Activated T-helper 2 cell treated with anti-CD3 and anti-CD28 coated beads, Interferon-gamma antibody, Interleukin-2, Interleukin-4, amounts not matched to agents 10 μg/mL and 5 μg/mL and 100 μg/mL, durations not matched to agents 14 hours and 24 hours and 36 hours (primary cell): ENCODE data around the gene OTOL1. TPM values are rescaled to one million over a fixed set of nuclear protein-coding genes. Genes with fewer than 3 reads are reported as not detected.
"Not testable (repeated sequence)": the region's sequence is repeated elsewhere in the genome, so short reads cannot be mapped to it uniquely, and the experiment has no call there.

Source experiments
- DNase-seq: peaks from one replicate; pipeline ENCODE4 v3.0.0; 2021; ENCODE audit warnings: low spot score
- H3K27ac Mint-ChIP-seq: one replicate; pipeline ENCODE4 v1.8.0; 2021; ENCODE audit warnings: mixed read lengths
- H3K27me3 Mint-ChIP-seq: one replicate; pipeline ENCODE4 v1.8.0; 2021; ENCODE audit warnings: low read depth, mixed read lengths
- H3K36me3 Mint-ChIP-seq: one replicate; pipeline ENCODE4 v1.8.0; 2021; ENCODE audit warnings: low read depth, mixed read lengths
- H3K4me1 Mint-ChIP-seq: one replicate; pipeline ENCODE4 v1.8.0; 2021; ENCODE audit warnings: low read depth, mixed read lengths
- H3K4me3 Mint-ChIP-seq: one replicate; pipeline ENCODE4 v1.8.0; 2021; ENCODE audit warnings: low read depth, mild to moderate bottlenecking, moderate library complexity, mixed read lengths
- H3K9me3 Mint-ChIP-seq: one replicate; pipeline ENCODE4 v1.8.0; 2021; ENCODE audit warnings: mixed read lengths
- intact Hi-C: fragments of 100-400 bp; cut with micrococcal nuclease; formaldehyde crosslinking; loops from one replicate; pipeline ENCODE4 v1.15.1; 2023
- total RNA-seq: library from RNA; stranded (reverse); gene quantifications from 2 replicates; pipeline ENCODE4 v1.2.3, GENCODE V29; 2022

Gene OTOL1
- total RNA-seq: not detected in 2 replicates

GRCh38 chr3:161496508-161496907 lies at the start of gene OTOL1:
Gene OTOL1 (plus strand): TSS chr3:161496808. CDS start chr3:161496808, 0 bp downstream.
- DNase-seq: no peak
- Mint-ChIP-seq H3K4me3 (no peak within 1 kb of the TSS), H3K27me3 (no peaks in the 10 kb centered on the region), H3K4me1 (no peaks in the 10 kb centered on the region), H3K9me3 (no peaks in the 10 kb centered on the region), H3K36me3 (no peaks in the 10 kb centered on the region), H3K27ac (no peak within 1 kb of the TSS)
- intact Hi-C loops: no loop called here

GRCh38 chr3:161449785-161450184 lies 46.8 kb upstream of the OTOL1 start:
- Mint-ChIP-seq H3K27me3 (peaks cover 2% of the 10 kb centered on the region), H3K4me1 (no peaks in the 10 kb centered on the region), H3K36me3 (no peaks in the 10 kb centered on the region), H3K27ac (no peak overlapping the region), H3K4me3 (no peak overlapping the region), H3K9me3 (no peaks in the 10 kb centered on the region)
- no peak for DNase-seq
- intact Hi-C loops: no loop called here

- H3K4me3 Mint-ChIP-seq: no peak overlapping the region
- H3K4me1 Mint-ChIP-seq: no peaks in the 10 kb centered on the region
- DNase-seq: no peak
- H3K27ac Mint-ChIP-seq: no peak overlapping the region
- peaks cover 2% of the 10 kb centered on the region for H3K27me3 Mint-ChIP-seq
- intact Hi-C loops: no loop called here
- no peaks in the 10 kb centered on the region for H3K9me3 Mint-ChIP-seq
- no peaks in the 10 kb centered on the region for H3K36me3 Mint-ChIP-seq
Observed at GRCh38 chr3:161452179-161452578, 44.4 kb upstream of the OTOL1 start.

GRCh38 chr3:161454615-161455014 lies 42.0 kb upstream of the OTOL1 start:
- H3K27ac Mint-ChIP-seq: no peak overlapping the region
- peaks cover 2% of the 10 kb centered on the region for H3K27me3 Mint-ChIP-seq
- no peaks in the 10 kb centered on the region for H3K36me3 Mint-ChIP-seq
- DNase-seq: no peak
- no peak overlapping the region for H3K4me3 Mint-ChIP-seq
- no peaks in the 10 kb centered on the region for H3K9me3 Mint-ChIP-seq
- intact Hi-C loops: no loop called here
- no peaks in the 10 kb centered on the region for H3K4me1 Mint-ChIP-seq

- Mint-ChIP-seq H3K9me3 (no peaks in the 10 kb centered on the region), H3K4me3 (no peak overlapping the region), H3K27me3 (peaks cover 2% of the 10 kb centered on the region), H3K4me1 (no peaks in the 10 kb centered on the region), H3K27ac (no peak overlapping the region), H3K36me3 (no peaks in the 10 kb centered on the region)
- intact Hi-C loops: no loop called here
- no peak for DNase-seq
Observed at GRCh38 chr3:161455962-161456361, 40.6 kb upstream of the OTOL1 start.

- Mint-ChIP-seq H3K27me3 (no peaks in the 10 kb centered on the region), H3K9me3 (peaks cover 8% of the 10 kb centered on the region), H3K4me3 (no peak overlapping the region), H3K4me1 (no peaks in the 10 kb centered on the region), H3K27ac (no peak overlapping the region), H3K36me3 (no peaks in the 10 kb centered on the region)
- DNase-seq: no peak
- intact Hi-C loops: no loop called here
Observed at GRCh38 chr3:161462138-161462537, 34.5 kb upstream of the OTOL1 start.

- no peaks in the 10 kb centered on the region for H3K36me3 Mint-ChIP-seq
- no peak overlapping the region for H3K27ac Mint-ChIP-seq
- intact Hi-C loops: no loop called here
- H3K27me3 Mint-ChIP-seq: peaks cover 3% of the 10 kb centered on the region
- DNase-seq: no peak
- H3K9me3 Mint-ChIP-seq: no peaks in the 10 kb centered on the region
- no peaks in the 10 kb centered on the region for H3K4me1 Mint-ChIP-seq
- no peak overlapping the region for H3K4me3 Mint-ChIP-seq
Observed at GRCh38 chr3:161471211-161471610, 25.4 kb upstream of the OTOL1 start.

- no peaks in the 10 kb centered on the region for H3K9me3 Mint-ChIP-seq
- intact Hi-C loops: no loop called here
- peaks cover 3% of the 10 kb centered on the region for H3K27me3 Mint-ChIP-seq
- no peaks in the 10 kb centered on the region for H3K4me1 Mint-ChIP-seq
- no peak for DNase-seq
- H3K27ac Mint-ChIP-seq: no peak overlapping the region
- H3K36me3 Mint-ChIP-seq: no peaks in the 10 kb centered on the region
- H3K4me3 Mint-ChIP-seq: no peak overlapping the region
Observed at GRCh38 chr3:161474139-161474538, 22.5 kb upstream of the OTOL1 start.

- Mint-ChIP-seq H3K36me3 (no peaks in the 10 kb centered on the region), H3K27ac (no peak overlapping the region), H3K27me3 (peaks cover 3% of the 10 kb centered on the region), H3K4me3 (no peak overlapping the region), H3K4me1 (no peaks in the 10 kb centered on the region), H3K9me3 (no peaks in the 10 kb centered on the region)
- no peak for DNase-seq
- intact Hi-C loops: no loop called here
Observed at GRCh38 chr3:161474741-161475140, 21.9 kb upstream of the OTOL1 start.

- H3K4me3 Mint-ChIP-seq: no peak overlapping the region
- no peaks in the 10 kb centered on the region for H3K4me1 Mint-ChIP-seq
- no peaks in the 10 kb centered on the region for H3K36me3 Mint-ChIP-seq
- intact Hi-C loops: no loop called here
- DNase-seq: no peak
- peaks cover 3% of the 10 kb centered on the region for H3K27me3 Mint-ChIP-seq
- H3K9me3 Mint-ChIP-seq: no peaks in the 10 kb centered on the region
- no peak overlapping the region for H3K27ac Mint-ChIP-seq
Observed at GRCh38 chr3:161475206-161475605, 21.4 kb upstream of the OTOL1 start.

GRCh38 chr3:161475905-161476304 lies 20.7 kb upstream of the OTOL1 start:
- DNase-seq: no peak
- H3K9me3 Mint-ChIP-seq: no peaks in the 10 kb centered on the region
- H3K4me3 Mint-ChIP-seq: no peak overlapping the region
- H3K27ac Mint-ChIP-seq: no peak overlapping the region
- H3K27me3 Mint-ChIP-seq: no peaks in the 10 kb centered on the region
- H3K36me3 Mint-ChIP-seq: no peaks in the 10 kb centered on the region
- no peaks in the 10 kb centered on the region for H3K4me1 Mint-ChIP-seq
- intact Hi-C loops: no loop called here

- Mint-ChIP-seq H3K27ac (no peak overlapping the region), H3K4me1 (no peaks in the 10 kb centered on the region), H3K27me3 (no peaks in the 10 kb centered on the region), H3K4me3 (no peak overlapping the region), H3K9me3 (no peaks in the 10 kb centered on the region), H3K36me3 (no peaks in the 10 kb centered on the region)
- no peak for DNase-seq
- intact Hi-C loops: no loop called here
Observed at GRCh38 chr3:161484226-161484625, 12.4 kb upstream of the OTOL1 start.

- H3K4me1 Mint-ChIP-seq, intact Hi-C loops, H3K36me3 Mint-ChIP-seq, H3K27me3 Mint-ChIP-seq, H3K27ac Mint-ChIP-seq, H3K4me3 Mint-ChIP-seq, H3K9me3 Mint-ChIP-seq, DNase-seq: not testable (repeated sequence)
Observed at GRCh38 chr3:161488284-161488683, 8.3 kb upstream of the OTOL1 start.

- intact Hi-C loops: no loop called here
- H3K27ac Mint-ChIP-seq: no peak overlapping the region
- H3K9me3 Mint-ChIP-seq: no peaks in the 10 kb centered on the region
- H3K4me3 Mint-ChIP-seq: no peak overlapping the region
- DNase-seq: no peak
- H3K36me3 Mint-ChIP-seq: no peaks in the 10 kb centered on the region
- H3K4me1 Mint-ChIP-seq: no peaks in the 10 kb centered on the region
- no peaks in the 10 kb centered on the region for H3K27me3 Mint-ChIP-seq
Observed at GRCh38 chr3:161489395-161489794, 7.2 kb upstream of the OTOL1 start.
